HepG2 (cell line): ENCODE results near the gene CD4. TPM values are rescaled to one million over a fixed set of nuclear protein-coding genes. Genes with fewer than 3 reads are reported as not detected.

ENCODE experiments used
- ADNP ChIP-seq: sonication (generic); formaldehyde crosslinking; IDR thresholded peaks from 2 replicates; pipeline ENCODE4 v1.4.0; 2020; ENCODE audit warnings: missing genetic modification reagents
- FLYWCH1 ChIP-seq: sonication (generic); formaldehyde crosslinking; IDR thresholded peaks from 2 replicates; pipeline ENCODE4 v1.8.1; 2023; ENCODE audit warnings: mild to moderate bottlenecking, missing genetic modification reagents
- MAFK ChIP-seq, 2 experiments: IDR thresholded peaks in 1 of 2; conservative IDR thresholded peaks in 1 of 2; 2 replicates each; pipeline ENCODE4 v1.6.1; 2011; ENCODE audit warnings: improper control_type of control experiment in 2 of 2, low read length in 2 of 2
- MZF1 ChIP-seq: sonication (generic); formaldehyde crosslinking; IDR thresholded peaks from 2 replicates; pipeline ENCODE4 v1.8.1; 2023; ENCODE audit warnings: mild to moderate bottlenecking, missing genetic modification reagents, borderline replicate concordance
- PRDM10 ChIP-seq: sonication (generic); formaldehyde crosslinking; IDR thresholded peaks from 2 replicates; pipeline ENCODE4 v1.4.0; 2020; ENCODE audit warnings: low read depth, missing genetic modification reagents
- SCMH1 ChIP-seq: sonication (generic); formaldehyde crosslinking; IDR thresholded peaks from 2 replicates; pipeline ENCODE4 v1.9.0; 2021; ENCODE audit warnings: missing genetic modification reagents, mild to moderate bottlenecking, borderline replicate concordance
- TRIM24 ChIP-seq: sonication (generic); formaldehyde crosslinking; IDR thresholded peaks from 2 replicates; pipeline ENCODE4 v1.8.0; 2022; ENCODE audit warnings: mild to moderate bottlenecking, missing genetic modification reagents
- ZNF264 ChIP-seq: sonication (generic); formaldehyde crosslinking; IDR thresholded peaks from 2 replicates; pipeline ENCODE4 v1.4.0; 2020; ENCODE audit warnings: missing genetic modification reagents
- ZNF329 ChIP-seq: sonication (generic); formaldehyde crosslinking; IDR thresholded peaks from 2 replicates; pipeline ENCODE4 v1.9.0; 2021; ENCODE audit warnings: low read depth, mild to moderate bottlenecking, missing genetic modification reagents
- ZNF615 ChIP-seq: sonication (generic); formaldehyde crosslinking; IDR thresholded peaks from 2 replicates; pipeline ENCODE4 v1.5.0; 2020; ENCODE audit warnings: mild to moderate bottlenecking, missing genetic modification reagents, borderline replicate concordance
- polyA plus RNA-seq, 8 experiments: library from polyadenylated mRNA; depleted of rRNA in 3 of 8; stranded (reverse) in 7 of 8; unstranded in 1 of 8; fragments of >200 nt; fragmentation: Illumina TruSeq in 4 of 8; extraction: Trizol in 4 of 8; gene quantifications; 2 replicates each; pipeline versions ENCODE4 v1.2.1 to v1.2.3, GENCODE V29; 2011 to 2016; ENCODE audit warnings: low read depth in 4 of 8, missing spikeins in 1 of 8, mixed read lengths in 1 of 8; ENCODE audit not compliant: insufficient read depth in 1 of 8
- total RNA-seq, 5 experiments: library from RNA; depleted of rRNA; stranded (reverse); fragments of >200 nt; fragmentation: Illumina TruSeq; extraction: Trizol; gene quantifications; 2 replicates each; pipeline ENCODE4 v1.2.3, GENCODE V29; 2016; ENCODE audit warnings: low read depth in 1 of 5
- TF ChIP-seq, protein P1 (sequence below): sonication (generic); formaldehyde crosslinking; conservative IDR thresholded peaks from 2 replicates; pipeline ENCODE4 v1.4.0; 2020; ENCODE audit warnings: missing genetic modification reagents
- TF ChIP-seq, protein P2 (sequence below): sonication (generic); formaldehyde crosslinking; IDR thresholded peaks from 2 replicates; pipeline ENCODE4 v1.4.0; 2020; ENCODE audit warnings: missing genetic modification reagents
- TF ChIP-seq, protein P3 (sequence below): sonication (generic); formaldehyde crosslinking; IDR thresholded peaks from 2 replicates; pipeline ENCODE4 v1.4.0; 2020; ENCODE audit warnings: low read depth, mild to moderate bottlenecking, missing genetic modification reagents
- TF ChIP-seq, protein P4 (sequence below): sonication (generic); formaldehyde crosslinking; IDR thresholded peaks from 2 replicates; pipeline ENCODE4 v1.4.0; 2020; ENCODE audit warnings: missing genetic modification reagents
- TF ChIP-seq, protein P5 (sequence below): IDR thresholded peaks from 2 replicates; pipeline ENCODE4 v1.6.1; 2012; ENCODE audit warnings: inconsistent platforms

The CD4 gene
- total and polyA plus RNA-seq, 2 of the 13 experiments (the other 11 are each of a cell fraction or from before 2014, with no cell fraction given): 0.07 to 0.95 TPM

DNA sequence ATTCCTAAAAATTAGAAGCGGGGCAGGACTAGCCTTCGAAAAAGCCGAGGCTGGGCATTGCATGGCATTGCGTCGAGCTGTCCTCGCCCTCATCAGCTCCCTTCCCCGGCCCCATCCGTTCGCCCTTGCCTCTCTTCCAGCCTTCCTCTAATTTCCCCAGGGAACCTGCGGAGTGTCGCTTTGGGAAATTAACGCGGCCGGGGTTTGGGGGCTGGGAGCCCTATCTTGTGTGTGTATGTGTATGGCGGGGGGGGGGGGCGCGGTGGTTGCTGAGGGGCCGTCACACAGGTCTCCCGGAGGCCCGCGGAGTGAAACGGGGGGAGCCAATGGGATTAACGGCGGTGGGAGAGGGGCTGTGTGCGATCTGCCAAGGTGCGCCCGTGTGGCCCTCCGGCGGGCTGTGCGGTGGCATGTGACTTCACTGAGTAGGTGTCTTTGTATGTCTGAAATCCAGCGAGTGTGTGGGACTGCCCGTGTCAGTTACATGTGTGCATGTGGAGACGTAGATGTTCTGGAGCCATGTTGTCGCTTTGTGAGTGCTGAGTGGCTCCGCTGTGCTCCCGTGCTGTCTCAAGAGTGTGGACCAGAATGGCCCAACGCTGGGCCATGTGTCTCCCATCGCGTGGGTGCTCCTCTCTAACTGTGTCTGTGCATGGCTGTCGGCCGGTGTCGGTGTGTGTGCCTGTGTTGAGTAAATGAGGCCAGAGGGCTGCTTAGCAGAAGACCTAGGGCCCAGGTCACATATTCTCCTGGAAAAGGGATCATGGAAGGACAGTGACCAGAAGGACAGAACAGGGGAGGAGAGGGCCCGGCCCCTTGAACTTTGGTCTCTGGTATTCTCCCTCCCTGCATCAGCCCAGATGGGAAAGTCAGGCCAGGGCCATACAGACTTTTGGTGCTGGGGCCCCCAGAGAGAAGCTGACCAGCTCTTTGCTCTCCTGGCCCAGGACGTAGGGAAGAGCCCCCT is 21.7 kb upstream of the CD4 start (continued):
- TF ChIP-seq, protein P1, sequence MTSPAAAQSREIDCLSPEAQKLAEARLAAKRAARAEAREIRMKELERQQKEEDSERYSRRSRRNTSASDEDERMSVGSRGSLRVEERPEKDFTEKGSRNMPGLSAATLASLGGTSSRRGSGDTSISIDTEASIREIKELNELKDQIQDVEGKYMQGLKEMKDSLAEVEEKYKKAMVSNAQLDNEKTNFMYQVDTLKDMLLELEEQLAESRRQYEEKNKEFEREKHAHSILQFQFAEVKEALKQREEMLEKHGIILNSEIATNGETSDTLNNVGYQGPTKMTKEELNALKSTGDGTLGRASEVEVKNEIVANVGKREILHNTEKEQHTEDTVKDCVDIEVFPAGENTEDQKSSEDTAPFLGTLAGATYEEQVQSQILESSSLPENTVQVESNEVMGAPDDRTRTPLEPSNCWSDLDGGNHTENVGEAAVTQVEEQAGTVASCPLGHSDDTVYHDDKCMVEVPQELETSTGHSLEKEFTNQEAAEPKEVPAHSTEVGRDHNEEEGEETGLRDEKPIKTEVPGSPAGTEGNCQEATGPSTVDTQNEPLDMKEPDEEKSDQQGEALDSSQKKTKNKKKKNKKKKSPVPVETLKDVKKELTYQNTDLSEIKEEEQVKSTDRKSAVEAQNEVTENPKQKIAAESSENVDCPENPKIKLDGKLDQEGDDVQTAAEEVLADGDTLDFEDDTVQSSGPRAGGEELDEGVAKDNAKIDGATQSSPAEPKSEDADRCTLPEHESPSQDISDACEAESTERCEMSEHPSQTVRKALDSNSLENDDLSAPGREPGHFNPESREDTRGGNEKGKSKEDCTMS (CRISPR knock-in tag): no peak
- TF ChIP-seq, protein P2, sequence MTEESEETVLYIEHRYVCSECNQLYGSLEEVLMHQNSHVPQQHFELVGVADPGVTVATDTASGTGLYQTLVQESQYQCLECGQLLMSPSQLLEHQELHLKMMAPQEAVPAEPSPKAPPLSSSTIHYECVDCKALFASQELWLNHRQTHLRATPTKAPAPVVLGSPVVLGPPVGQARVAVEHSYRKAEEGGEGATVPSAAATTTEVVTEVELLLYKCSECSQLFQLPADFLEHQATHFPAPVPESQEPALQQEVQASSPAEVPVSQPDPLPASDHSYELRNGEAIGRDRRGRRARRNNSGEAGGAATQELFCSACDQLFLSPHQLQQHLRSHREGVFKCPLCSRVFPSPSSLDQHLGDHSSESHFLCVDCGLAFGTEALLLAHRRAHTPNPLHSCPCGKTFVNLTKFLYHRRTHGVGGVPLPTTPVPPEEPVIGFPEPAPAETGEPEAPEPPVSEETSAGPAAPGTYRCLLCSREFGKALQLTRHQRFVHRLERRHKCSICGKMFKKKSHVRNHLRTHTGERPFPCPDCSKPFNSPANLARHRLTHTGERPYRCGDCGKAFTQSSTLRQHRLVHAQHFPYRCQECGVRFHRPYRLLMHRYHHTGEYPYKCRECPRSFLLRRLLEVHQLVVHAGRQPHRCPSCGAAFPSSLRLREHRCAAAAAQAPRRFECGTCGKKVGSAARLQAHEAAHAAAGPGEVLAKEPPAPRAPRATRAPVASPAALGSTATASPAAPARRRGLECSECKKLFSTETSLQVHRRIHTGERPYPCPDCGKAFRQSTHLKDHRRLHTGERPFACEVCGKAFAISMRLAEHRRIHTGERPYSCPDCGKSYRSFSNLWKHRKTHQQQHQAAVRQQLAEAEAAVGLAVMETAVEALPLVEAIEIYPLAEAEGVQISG (CRISPR knock-in tag): peak; percentile 28; the same call in 1 of the 2 replicates
- no peak for TF ChIP-seq ZNF615
- no peak for TF ChIP-seq SCMH1 (CRISPR knock-in tag)
- no peak for TF ChIP-seq MAFK (conservative IDR thresholded peaks at IDR 0.05 in 1 of 2, IDR thresholded peaks at IDR 0.05 in 1 of 2; ENCODE audit: low read length in 2 of 2)
- TF ChIP-seq FLYWCH1: no peak
- TF ChIP-seq ZNF329 (CRISPR knock-in tag): no peak
- TF ChIP-seq PRDM10 (CRISPR knock-in tag): no peak; the same call in 1 of the 2 replicates
- no peak for TF ChIP-seq ADNP (CRISPR knock-in tag)
- no peak for TF ChIP-seq TRIM24
- no peak for TF ChIP-seq MZF1
- 0 out of 2 replicates have a peak, but pooled peaks have one; percentile 45 for TF ChIP-seq ZNF264 (CRISPR knock-in tag)
- TF ChIP-seq, protein P3, sequence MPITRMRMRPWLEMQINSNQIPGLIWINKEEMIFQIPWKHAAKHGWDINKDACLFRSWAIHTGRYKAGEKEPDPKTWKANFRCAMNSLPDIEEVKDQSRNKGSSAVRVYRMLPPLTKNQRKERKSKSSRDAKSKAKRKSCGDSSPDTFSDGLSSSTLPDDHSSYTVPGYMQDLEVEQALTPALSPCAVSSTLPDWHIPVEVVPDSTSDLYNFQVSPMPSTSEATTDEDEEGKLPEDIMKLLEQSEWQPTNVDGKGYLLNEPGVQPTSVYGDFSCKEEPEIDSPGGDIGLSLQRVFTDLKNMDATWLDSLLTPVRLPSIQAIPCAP (CRISPR knock-in tag): no peak
- TF ChIP-seq, protein P4, sequence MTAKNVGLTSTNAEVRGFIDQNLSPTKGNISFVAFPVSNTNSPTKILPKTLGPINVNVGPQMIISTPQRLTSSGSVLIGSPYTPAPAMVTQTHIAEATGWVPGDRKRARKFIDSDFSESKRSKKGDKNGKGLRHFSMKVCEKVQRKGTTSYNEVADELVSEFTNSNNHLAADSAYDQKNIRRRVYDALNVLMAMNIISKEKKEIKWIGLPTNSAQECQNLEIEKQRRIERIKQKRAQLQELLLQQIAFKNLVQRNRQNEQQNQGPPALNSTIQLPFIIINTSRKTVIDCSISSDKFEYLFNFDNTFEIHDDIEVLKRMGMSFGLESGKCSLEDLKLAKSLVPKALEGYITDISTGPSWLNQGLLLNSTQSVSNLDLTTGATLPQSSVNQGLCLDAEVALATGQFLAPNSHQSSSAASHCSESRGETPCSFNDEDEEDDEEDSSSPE: 0 out of 2 replicates have a peak, but pooled peaks have one; percentile 19
- TF ChIP-seq, protein P5, sequence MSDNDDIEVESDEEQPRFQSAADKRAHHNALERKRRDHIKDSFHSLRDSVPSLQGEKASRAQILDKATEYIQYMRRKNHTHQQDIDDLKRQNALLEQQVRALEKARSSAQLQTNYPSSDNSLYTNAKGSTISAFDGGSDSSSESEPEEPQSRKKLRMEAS: peak; percentile 72
